ENCODE data around the gene TMEM219.

The TMEM219 gene

DNA sequence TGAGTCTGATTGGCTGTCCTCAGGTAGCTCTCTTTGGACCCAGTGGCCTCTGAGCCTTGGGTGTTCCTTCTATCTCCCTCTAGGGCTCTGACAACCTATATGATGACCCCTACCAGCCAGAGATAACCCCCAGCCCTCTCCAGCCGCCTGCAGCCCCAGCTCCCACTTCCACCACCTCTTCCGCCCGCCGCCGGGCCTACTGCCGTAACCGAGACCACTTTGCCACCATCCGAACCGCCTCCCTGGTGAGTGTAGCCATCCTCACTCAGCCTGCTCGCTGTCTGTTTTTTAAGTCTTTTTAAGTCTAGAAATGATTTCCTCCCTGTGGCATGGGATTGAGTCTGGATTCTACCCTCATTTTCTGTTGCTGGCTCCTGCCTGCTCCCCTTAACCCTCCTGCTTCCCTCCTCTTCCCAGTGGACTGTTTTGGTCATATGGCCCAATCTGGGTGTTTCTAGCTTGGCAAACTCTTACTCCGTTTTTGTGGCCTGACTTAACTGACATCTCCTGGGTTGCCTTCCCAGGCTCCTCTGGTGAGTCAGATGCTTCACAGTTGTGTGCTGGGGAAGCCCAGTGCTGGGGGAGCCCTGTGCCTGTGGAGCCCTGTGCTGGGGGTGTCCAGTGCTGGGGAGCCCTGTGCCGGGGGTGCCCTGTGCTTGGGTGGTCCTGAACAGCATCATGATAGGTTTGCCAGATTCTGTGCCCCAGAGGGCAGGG lies 21.7 kb downstream of the TMEM219 start:
- no peak for TF ChIP-seq ZNF274 (IDR thresholded peaks at IDR 0.05; ENCODE audit: low read depth, low read length)
- TF ChIP-seq YY1 (IDR thresholded peaks at IDR 0.05; ENCODE audit: insufficient read depth, insufficient read length), result no peak
- no peak for TF ChIP-seq SUZ12 (IDR thresholded peaks at IDR 0.05; ENCODE audit: extremely low read depth, insufficient read depth, insufficient read length)
- Histone ChIP-seq H3K9ac (ENCODE audit: insufficient read length, low read depth) (no peak overlapping the region), H3K36me3 (ENCODE audit: insufficient read depth, insufficient read length, low read length) (peaks cover 99% of the 10 kb centered on the region), H3K9me3 (ENCODE audit: insufficient read depth, low read length) (no peaks in the 10 kb centered on the region), H3K27me3 (ENCODE audit: insufficient read depth, insufficient read length) (no peaks in the 10 kb centered on the region), H3K4me1 (ENCODE audit: insufficient read depth, insufficient read length) (no peaks in the 10 kb centered on the region), H3K4me3 (ENCODE audit: insufficient read length, low read depth) (no peak overlapping the region)
- DNase-seq (ENCODE audit: low read depth, low spot score), result no peak

DNA sequence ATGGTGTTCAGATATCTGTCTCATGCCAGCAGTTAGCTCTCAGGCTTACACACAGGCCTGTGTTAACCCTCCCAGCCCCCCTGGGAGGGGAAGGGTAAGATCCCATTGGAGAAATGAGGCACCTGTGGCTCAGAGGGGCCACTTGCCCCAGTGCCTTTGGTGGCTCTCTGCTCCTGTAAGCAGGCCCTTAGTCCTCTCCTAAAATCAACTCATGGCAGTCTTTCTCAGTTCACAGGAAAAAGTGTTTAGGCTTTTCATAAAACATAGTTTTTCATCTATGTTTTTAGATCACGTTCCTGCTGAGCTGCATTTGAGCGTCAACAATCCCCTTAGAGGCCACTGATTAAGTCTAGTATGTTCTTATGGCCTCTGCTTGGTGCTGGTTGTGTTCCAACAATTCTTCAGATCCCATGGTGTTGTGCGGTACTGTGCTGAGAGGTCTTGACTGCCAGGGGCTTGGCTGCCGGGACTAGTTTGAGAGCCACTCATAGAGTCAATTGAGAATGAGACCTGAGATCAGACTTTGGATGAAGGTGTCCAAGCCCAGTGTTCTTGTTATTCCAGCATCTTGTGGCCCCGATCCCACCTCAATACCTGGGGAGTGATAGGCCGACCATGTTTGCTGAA lies 22.4 kb downstream of the TMEM219 start:
- Histone ChIP-seq H3K9ac (ENCODE audit: insufficient read length, low read depth) (no peak overlapping the region), H3K4me1 (ENCODE audit: insufficient read depth, insufficient read length) (no peaks in the 10 kb centered on the region), H3K27me3 (ENCODE audit: insufficient read depth, insufficient read length) (no peaks in the 10 kb centered on the region), H3K9me3 (ENCODE audit: insufficient read depth, low read length) (no peaks in the 10 kb centered on the region), H3K36me3 (ENCODE audit: insufficient read depth, insufficient read length, low read length) (peaks cover 99% of the 10 kb centered on the region), H3K4me3 (ENCODE audit: insufficient read length, low read depth) (no peak overlapping the region)
- DNase-seq (ENCODE audit: low read depth, low spot score), result no peak
- TF ChIP-seq ZNF274 (IDR thresholded peaks at IDR 0.05; ENCODE audit: low read depth, low read length), result no peak
- TF ChIP-seq YY1 (IDR thresholded peaks at IDR 0.05; ENCODE audit: insufficient read depth, insufficient read length), result no peak
- TF ChIP-seq SUZ12 (IDR thresholded peaks at IDR 0.05; ENCODE audit: extremely low read depth, insufficient read depth, insufficient read length), result no peak

DNA sequence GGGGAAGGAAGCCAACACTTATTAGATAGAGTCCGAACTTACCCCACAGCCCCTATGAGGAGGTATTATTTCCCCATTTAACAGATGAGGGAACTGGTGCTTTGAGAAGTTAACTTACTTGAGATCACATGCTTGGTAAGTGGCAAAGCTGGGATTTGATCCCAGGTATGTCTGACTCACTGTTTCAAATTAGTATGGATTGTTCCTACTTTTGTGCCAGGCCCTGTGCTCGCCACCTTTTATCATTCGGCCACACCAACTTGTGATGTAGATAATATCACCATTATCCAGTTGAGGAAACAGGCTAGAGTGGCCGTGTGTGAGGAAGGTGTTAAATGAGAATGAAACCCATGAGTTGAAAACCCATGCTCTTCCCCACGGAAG lies 22.9 kb downstream of the TMEM219 start:
- H3K36me3 ChIP-seq (ENCODE audit: insufficient read depth, insufficient read length, low read length), result peaks cover 99% of the 10 kb centered on the region
- H3K9ac ChIP-seq (ENCODE audit: insufficient read length, low read depth), result no peak overlapping the region
- no peak for DNase-seq (ENCODE audit: low read depth, low spot score)
- H3K4me1 ChIP-seq (ENCODE audit: insufficient read depth, insufficient read length), result no peaks in the 10 kb centered on the region
- TF ChIP-seq ZNF274 (IDR thresholded peaks at IDR 0.05; ENCODE audit: low read depth, low read length), result no peak
- TF ChIP-seq YY1 (IDR thresholded peaks at IDR 0.05; ENCODE audit: insufficient read depth, insufficient read length), result no peak
- no peak for TF ChIP-seq SUZ12 (IDR thresholded peaks at IDR 0.05; ENCODE audit: extremely low read depth, insufficient read depth, insufficient read length)
- H3K9me3 ChIP-seq (ENCODE audit: insufficient read depth, low read length), result no peaks in the 10 kb centered on the region
- H3K4me3 ChIP-seq (ENCODE audit: insufficient read length, low read depth), result no peak overlapping the region
- H3K27me3 ChIP-seq (ENCODE audit: insufficient read depth, insufficient read length), result no peaks in the 10 kb centered on the region

DNA sequence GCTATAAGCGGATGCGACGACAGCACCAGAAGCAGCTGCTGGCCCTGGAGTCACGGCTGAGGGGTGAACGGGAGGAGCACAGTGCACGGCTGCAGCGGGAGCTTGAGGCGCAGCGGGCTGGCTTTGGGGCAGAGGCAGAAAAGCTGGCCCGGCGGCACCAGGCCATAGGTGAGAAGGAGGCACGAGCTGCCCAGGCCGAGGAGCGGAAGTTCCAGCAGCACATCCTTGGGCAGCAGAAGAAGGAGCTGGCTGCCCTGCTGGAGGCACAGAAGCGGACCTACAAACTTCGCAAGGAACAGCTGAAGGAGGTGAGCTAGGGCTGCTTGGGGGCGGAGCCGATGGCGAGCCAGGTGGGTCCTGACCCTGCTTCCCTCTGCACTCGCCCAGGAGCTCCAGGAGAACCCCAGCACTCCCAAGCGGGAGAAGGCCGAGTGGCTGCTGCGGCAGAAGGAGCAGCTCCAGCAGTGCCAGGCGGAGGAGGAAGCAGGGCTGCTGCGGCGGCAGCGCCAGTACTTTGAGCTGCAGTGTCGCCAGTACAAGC lies 23.5 kb downstream of the TMEM219 start:
- Histone ChIP-seq H3K4me3 (ENCODE audit: insufficient read length, low read depth) (no peak overlapping the region), H3K27me3 (ENCODE audit: insufficient read depth, insufficient read length) (no peaks in the 10 kb centered on the region), H3K4me1 (ENCODE audit: insufficient read depth, insufficient read length) (no peaks in the 10 kb centered on the region), H3K36me3 (ENCODE audit: insufficient read depth, insufficient read length, low read length) (peaks cover 94% of the 10 kb centered on the region), H3K9me3 (ENCODE audit: insufficient read depth, low read length) (no peaks in the 10 kb centered on the region), H3K9ac (ENCODE audit: insufficient read length, low read depth) (peak overlapping the region; percentile 3)
- DNase-seq (ENCODE audit: low read depth, low spot score), result no peak
- TF ChIP-seq YY1 (IDR thresholded peaks at IDR 0.05; ENCODE audit: insufficient read depth, insufficient read length), result no peak
- no peak for TF ChIP-seq SUZ12 (IDR thresholded peaks at IDR 0.05; ENCODE audit: extremely low read depth, insufficient read depth, insufficient read length)
- no peak for TF ChIP-seq ZNF274 (IDR thresholded peaks at IDR 0.05; ENCODE audit: low read depth, low read length)

DNA sequence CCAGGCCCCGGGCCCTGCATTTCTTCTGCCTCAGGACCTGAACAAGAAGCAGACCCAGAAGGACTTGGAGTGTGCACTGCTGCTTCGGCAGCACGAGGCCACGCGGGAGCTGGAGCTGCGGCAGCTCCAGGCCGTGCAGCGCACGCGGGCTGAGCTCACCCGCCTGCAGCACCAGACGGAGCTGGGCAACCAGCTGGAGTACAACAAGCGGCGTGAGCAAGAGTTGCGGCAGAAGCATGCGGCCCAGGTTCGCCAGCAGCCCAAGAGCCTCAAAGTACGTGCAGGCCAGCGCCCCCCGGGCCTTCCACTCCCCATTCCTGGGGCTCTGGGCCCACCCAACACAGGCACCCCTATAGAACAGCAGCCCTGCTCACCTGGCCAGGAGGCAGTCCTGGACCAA lies 24.4 kb downstream of the TMEM219 start:
- Histone ChIP-seq H3K4me1 (ENCODE audit: insufficient read depth, insufficient read length) (no peaks in the 10 kb centered on the region), H3K36me3 (ENCODE audit: insufficient read depth, insufficient read length, low read length) (peaks cover 92% of the 10 kb centered on the region), H3K4me3 (ENCODE audit: insufficient read length, low read depth) (no peak overlapping the region), H3K9me3 (ENCODE audit: insufficient read depth, low read length) (no peaks in the 10 kb centered on the region), H3K27me3 (ENCODE audit: insufficient read depth, insufficient read length) (no peaks in the 10 kb centered on the region), H3K9ac (ENCODE audit: insufficient read length, low read depth) (no peak overlapping the region)
- no peak for DNase-seq (ENCODE audit: low read depth, low spot score)
- TF ChIP-seq ZNF274 (IDR thresholded peaks at IDR 0.05; ENCODE audit: low read depth, low read length), result no peak
- no peak for TF ChIP-seq SUZ12 (IDR thresholded peaks at IDR 0.05; ENCODE audit: extremely low read depth, insufficient read depth, insufficient read length)

DNA sequence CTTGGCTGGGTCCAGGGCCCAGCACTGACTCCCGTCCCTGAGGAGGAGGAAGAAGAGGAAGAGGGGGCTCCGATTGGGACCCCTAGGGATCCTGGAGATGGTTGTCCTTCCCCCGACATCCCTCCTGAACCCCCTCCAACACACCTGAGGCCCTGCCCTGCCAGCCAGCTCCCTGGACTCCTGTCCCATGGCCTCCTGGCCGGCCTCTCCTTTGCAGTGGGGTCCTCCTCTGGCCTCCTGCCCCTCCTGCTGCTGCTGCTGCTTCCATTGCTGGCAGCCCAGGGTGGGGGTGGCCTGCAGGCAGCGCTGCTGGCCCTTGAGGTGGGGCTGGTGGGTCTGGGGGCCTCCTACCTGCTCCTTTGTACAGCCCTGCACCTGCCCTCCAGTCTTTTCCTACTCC lies 25.1 kb downstream of the TMEM219 start:
- H3K9me3 ChIP-seq (ENCODE audit: insufficient read depth, low read length), result no peaks in the 10 kb centered on the region
- H3K4me1 ChIP-seq (ENCODE audit: insufficient read depth, insufficient read length), result no peaks in the 10 kb centered on the region
- TF ChIP-seq ZNF274 (IDR thresholded peaks at IDR 0.05; ENCODE audit: low read depth, low read length) (no peak), YY1 (IDR thresholded peaks at IDR 0.05; ENCODE audit: insufficient read depth, insufficient read length) (no peak), SUZ12 (IDR thresholded peaks at IDR 0.05; ENCODE audit: extremely low read depth, insufficient read depth, insufficient read length) (no peak)
- no peak for DNase-seq (ENCODE audit: low read depth, low spot score)
- H3K36me3 ChIP-seq (ENCODE audit: insufficient read depth, insufficient read length, low read length), result peaks cover 92% of the 10 kb centered on the region
- H3K4me3 ChIP-seq (ENCODE audit: insufficient read length, low read depth), result no peak overlapping the region
- H3K27me3 ChIP-seq (ENCODE audit: insufficient read depth, insufficient read length), result no peaks in the 10 kb centered on the region
- H3K9ac ChIP-seq (ENCODE audit: insufficient read length, low read depth), result no peak overlapping the region

DNA sequence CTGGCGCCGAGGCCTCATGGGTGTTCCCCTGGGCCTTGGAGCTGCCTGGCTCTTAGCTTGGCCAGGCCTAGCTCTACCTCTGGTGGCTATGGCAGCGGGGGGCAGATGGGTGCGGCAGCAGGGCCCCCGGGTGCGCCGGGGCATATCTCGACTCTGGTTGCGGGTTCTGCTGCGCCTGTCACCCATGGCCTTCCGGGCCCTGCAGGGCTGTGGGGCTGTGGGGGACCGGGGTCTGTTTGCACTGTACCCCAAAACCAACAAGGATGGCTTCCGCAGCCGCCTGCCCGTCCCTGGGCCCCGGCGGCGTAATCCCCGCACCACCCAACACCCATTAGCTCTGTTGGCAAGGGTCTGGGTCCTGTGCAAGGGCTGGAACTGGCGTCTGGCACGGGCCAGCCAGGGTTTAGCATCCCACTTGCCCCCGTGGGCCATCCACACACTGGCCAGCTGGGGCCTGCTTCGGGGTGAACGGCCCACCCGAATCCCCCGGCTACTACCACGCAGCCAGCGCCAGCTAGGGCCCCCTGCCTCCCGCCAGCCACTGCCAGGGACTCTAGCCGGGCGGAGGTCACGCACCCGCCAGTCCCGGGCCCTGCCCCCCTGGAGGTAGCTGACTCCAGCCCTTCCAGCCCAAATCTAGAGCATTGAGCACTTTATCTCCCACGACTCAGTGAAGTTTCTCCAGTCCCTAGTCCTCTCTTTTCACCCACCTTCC lies 25.6 kb downstream of the TMEM219 start:
- H3K4me3 ChIP-seq (ENCODE audit: insufficient read length, low read depth), result no peak overlapping the region
- no peak overlapping the region for H3K9ac ChIP-seq (ENCODE audit: insufficient read length, low read depth)
- no peak for DNase-seq (ENCODE audit: low read depth, low spot score)
- no peaks in the 10 kb centered on the region for H3K4me1 ChIP-seq (ENCODE audit: insufficient read depth, insufficient read length)
- peaks cover 92% of the 10 kb centered on the region for H3K36me3 ChIP-seq (ENCODE audit: insufficient read depth, insufficient read length, low read length)
- H3K27me3 ChIP-seq (ENCODE audit: insufficient read depth, insufficient read length), result no peaks in the 10 kb centered on the region
- no peak for TF ChIP-seq ZNF274 (IDR thresholded peaks at IDR 0.05; ENCODE audit: low read depth, low read length)
- TF ChIP-seq SUZ12 (IDR thresholded peaks at IDR 0.05; ENCODE audit: extremely low read depth, insufficient read depth, insufficient read length), result no peak
- TF ChIP-seq YY1 (IDR thresholded peaks at IDR 0.05; ENCODE audit: insufficient read depth, insufficient read length), result no peak
- H3K9me3 ChIP-seq (ENCODE audit: insufficient read depth, low read length), result no peaks in the 10 kb centered on the region

Measured in NT2/D1 (cell line).